Stimulated activated CD4-positive, alpha-beta T cell treated with anti-CD3 and anti-CD28 coated beads, Interleukin-1b, Interleukin-23, amount 100 ng/mL, for 24 hours (primary cell): ENCODE measurements around the gene DSCAML1.

Experiments used
- DNase-seq, 4 experiments: peaks; one replicate each; pipeline ENCODE4 v3.0.0-alpha.2; 2020; ENCODE audit warnings: low read depth in 4 of 4, low spot score in 1 of 4

DSCAML1 gene

DNA sequence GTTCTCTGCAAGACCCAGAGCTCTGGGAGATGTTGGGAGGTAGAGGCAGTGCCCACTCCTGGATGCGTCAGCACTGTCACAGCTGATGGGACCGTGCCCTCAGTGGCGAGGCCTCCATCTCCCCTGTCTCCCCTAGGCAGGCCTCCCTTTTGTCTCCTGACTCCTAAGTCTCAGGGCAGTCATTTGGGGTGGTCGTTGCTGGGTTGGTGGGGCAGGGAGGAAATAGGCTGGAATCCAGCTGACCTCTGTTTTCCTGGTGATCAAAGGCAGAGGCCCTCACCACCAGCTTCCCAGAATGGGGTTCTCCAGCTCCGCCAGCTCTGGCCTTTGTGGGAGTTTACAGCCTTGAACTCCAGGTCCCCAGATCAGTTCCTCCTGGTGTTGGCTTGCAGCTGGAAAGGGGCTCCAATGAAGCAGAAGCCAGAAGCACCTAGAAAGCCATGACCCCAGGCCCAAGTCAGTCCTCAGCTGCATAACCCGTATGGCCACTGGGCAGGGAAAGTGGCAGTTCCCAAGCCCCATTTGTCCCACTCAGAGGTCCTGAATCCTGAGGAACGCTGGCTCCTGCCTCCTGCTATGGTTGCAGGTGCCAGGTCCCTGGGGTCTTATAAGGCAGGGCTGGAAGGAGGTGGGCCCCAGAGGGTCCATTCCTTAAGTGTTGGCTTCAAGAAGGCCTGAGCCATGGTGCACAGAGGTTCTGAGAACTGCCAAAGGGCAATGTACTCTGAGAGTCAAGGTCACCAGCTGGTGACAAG, 34.8 kb upstream of the DSCAML1 start:
- DNase-seq, result no peak

- DNase-seq, result no peak
Measured at GRCh38 chr11:117830674-117831351, 33.8 kb upstream of the DSCAML1 start.

DNA sequence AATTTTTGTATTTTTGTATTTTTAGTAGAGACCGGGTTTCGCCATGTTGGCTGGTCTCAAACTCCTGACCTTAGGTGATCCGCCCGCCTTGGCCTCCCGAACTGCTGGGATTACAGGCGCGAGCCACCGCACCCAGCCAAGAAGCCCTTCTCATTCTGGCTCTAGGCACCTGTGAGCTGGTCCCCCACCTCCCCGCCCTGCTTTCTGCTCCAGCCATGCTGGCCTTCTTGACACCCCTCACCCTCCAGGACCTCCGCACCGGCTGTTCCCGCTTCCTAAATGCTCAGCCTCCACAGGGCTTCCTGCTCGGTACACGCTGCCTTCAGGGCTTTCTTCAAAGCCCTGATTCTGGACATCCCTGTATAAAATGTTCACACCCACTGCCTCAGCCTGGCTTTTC, 33.1 kb upstream of the DSCAML1 start:
- no peak for DNase-seq

GRCh38 chr11:117829369-117829725, 32.3 kb upstream of the DSCAML1 start:
- no peak for DNase-seq

DNA sequence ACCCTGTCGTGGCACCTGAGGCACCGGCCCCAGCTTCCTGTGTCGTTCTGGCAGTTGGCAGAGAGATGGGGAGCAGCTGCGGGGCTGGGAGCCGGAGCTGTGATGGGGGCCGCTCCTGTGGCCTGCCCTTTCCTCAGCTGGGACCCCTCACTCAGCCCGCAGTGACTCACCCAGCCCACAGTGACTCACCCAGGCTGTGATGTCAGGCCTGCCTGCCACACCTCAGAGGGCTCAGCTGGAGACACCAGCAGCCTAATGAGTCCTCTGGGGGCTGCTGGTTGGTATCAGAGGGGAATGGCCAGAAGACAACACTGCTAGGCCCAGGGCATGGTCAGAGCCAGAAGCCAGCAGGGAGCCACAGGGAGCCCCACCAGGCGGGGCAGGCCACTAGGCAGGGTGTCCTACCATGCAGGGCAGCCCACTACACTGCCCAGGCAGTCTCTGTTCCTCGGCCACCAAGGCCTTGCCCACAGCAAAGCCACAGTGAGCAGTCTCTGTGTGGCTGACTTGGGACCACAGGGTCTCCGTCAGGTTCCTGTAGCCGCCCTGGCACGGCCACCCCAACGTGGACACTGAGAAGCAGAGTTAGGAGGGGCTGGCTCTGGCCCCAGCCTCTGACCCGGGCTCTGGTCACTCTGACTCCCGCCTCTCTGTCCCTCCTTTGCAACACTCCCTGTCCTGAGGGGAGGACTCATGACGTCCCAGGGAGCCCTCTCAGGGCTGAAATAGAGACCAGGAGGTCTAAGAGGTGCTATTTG, 31.8 kb upstream of the DSCAML1 start:
- DNase-seq, result peak in 3 of 4 experiments; percentile 57 to 83 (median 76)

DNA sequence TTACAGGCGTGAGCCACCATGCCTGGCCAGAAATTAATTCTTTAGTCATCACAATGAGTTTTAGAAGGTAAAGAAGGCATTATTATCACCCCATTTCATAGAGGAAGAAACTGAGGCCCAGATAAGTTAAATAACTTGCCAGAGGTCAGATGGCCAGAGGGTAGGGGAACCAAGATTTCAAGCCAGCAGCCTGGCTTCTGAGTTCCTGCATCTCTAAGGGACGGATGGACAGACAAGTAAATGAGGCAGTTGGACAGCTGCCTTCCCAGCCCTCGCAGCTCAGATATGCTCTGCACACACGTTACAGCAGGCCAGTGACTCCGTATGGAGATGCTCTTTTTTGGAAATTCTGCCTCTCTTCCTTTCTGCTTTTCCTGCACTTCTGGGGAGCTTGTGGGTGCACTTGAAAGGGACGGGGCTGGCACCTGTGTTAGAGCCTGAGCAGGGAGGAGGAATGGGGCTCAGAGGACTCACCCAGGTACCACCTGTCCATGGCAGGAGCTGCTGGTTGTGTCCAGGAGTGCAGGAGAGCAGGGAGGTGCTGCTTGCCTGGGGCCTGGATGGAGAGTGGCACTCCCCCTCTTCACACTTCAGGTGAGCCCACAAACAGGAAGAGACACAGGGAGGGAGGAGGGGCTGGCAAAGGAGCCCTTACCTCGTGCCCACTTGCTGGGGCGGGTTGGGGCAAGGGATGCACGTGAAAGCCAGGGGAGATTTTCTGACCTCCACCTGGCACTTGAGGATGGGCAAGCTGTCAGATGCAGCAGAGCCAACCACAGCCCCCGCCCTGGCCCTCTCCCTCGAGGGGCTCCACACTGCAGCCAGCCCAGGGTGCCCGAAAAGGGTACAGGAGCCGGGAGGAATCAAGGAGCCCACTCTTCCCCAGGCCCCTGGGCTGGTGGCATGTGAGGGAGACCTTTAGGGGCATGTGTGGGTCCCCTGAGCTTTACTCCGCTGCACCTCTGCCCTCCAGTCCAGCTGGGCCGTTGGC, 30.8 kb upstream of the DSCAML1 start:
- no peak for DNase-seq

DNA sequence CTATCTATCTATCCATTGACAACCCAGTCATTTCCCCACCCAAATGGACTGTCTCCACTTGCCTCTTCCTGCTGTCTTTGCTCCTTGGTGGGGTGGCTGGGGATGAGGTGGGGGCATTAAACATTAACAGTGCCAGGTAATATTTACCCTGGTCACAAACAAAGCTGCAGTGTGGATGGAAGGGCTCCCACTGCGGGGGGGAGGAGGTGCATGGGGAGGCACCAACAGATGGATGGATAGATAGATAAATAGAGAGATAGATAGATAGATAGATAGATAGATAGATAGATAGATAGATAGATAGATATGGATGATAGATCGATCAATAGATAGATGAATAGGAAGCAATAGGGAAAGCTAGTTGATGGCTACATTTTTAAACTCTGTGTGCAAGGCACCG, 29.8 kb upstream of the DSCAML1 start:
- DNase-seq, result no peak

GRCh38 chr11:117826190-117826570, 29.2 kb upstream of the DSCAML1 start:
- DNase-seq, result no peak

- no peak for DNase-seq
Measured at GRCh38 chr11:117825538-117826189, 28.6 kb upstream of the DSCAML1 start.

- DNase-seq, result no peak
Measured at GRCh38 chr11:117824571-117825537, 27.8 kb upstream of the DSCAML1 start, which contains the start of gene FXYD2. TSS of gene FXYD2 (minus strand) at chr11:117824744. CDS start at chr11:117824678, 66 bp downstream.

- DNase-seq, result no peak
Measured at GRCh38 chr11:117823946-117824420, 27.0 kb upstream of the DSCAML1 start.

DNA sequence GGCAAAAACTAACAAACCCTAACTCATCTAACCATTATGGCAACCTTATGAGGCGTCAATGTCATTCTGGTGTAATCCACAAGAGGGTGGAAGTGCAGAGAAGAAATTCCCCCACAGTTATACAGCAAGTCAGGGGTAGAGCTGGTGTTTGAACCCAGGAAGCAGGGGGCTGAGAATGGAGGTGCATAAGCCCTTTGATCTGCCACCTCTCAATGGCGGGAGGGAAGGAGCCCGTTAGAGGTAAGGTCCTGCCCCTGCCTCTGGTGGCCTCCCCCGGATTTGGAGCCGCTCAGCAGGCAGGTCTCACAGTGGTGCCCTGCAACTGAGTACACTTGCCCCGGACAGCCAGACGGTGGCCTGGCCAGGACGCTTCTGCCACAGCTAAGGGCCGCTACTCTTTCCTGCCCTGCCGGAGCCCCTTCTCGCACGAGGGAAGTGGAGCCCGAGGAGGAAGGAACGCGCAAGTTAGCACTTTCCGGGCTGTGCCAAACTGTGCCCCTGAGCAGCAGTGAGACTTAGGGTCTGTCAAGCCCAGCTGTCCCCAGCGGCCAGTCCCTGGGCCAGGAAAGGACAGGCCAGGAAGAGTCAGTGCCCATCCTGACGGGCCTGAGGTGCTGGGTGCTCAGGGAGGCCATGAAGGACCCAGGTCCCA, 26.4 kb upstream of the DSCAML1 start:
- no peak for DNase-seq

GRCh38 chr11:117822074-117823033, 25.3 kb upstream of the DSCAML1 start:
- no peak for DNase-seq

- no peak for DNase-seq
Measured at GRCh38 chr11:117821431-117821830, 24.4 kb upstream of the DSCAML1 start.

- DNase-seq, result no peak
Measured at GRCh38 chr11:117820516-117820915, 23.5 kb upstream of the DSCAML1 start.

- no peak for DNase-seq
Measured at GRCh38 chr11:117820071-117820470, 23.1 kb upstream of the DSCAML1 start.
